ENCODE data around the gene SLC25A21.
"Not testable (repeated sequence)": the region's sequence is repeated elsewhere in the genome, so short reads cannot be mapped to it uniquely, and the experiment has no call there.

Gene SLC25A21

GRCh38 chr14:37172024-37172869 lies at the start of gene SLC25A21:
TSS of gene SLC25A21 (minus strand) at chr14:37172606.
- no peak for DNase-seq

DNA sequence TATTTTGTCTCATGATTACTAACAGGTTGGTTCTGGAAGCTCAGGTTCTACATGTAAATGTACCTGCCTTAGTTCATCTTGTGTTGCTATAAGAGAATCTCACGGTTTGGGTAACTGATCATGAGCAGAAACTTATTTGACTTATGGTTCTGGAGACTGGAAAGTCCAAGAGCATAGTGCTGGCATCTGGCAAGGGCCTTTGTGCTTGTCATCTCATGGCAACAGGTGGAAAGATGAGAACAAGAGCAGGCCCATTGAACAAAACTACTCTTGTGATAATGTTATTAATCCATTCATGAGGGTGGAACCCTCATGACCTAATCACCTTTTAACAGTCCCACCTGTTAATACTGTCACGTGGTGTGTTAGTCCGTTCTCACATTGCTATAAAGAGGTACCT lies 48.7 kb upstream of the SLC25A21 start:
- no peak for DNase-seq

- no peak for DNase-seq
These were observed 42.9 kb upstream of the SLC25A21 start for GRCh38 chr14:37215345-37215744.

- DNase-seq: no peak
These were observed 40.6 kb upstream of the SLC25A21 start for GRCh38 chr14:37213016-37213415.

- no peak for DNase-seq
These were observed 38.0 kb upstream of the SLC25A21 start for GRCh38 chr14:37210448-37210847.

- not testable (repeated sequence) for DNase-seq
These were observed 37.2 kb upstream of the SLC25A21 start for GRCh38 chr14:37209617-37210016.

- DNase-seq: not testable (repeated sequence)
These were observed 33.5 kb upstream of the SLC25A21 start for GRCh38 chr14:37205623-37206605.

GRCh38 chr14:37203423-37203822 lies 31.0 kb upstream of the SLC25A21 start:
- no peak for DNase-seq

DNA sequence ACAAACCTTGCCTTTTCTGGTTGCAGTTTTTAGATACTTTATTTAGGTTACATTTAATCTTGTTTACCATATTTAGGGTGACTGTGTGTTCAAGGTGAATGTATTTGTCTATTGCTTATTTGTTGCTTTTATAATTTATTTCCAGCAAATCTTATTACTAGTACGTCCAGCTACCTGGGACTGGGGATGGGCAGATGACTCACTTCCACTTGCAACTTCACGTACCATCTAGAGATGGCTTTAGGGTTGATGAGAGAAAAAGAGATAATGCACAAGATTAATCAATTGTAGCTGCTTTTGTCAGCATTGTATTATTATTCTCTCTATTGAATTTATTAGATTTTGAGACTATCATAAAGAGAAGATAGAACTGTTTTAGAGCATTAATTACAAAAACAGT lies 30.4 kb upstream of the SLC25A21 start:
- no peak for DNase-seq

GRCh38 chr14:37202265-37202664 lies 29.9 kb upstream of the SLC25A21 start:
- DNase-seq: no peak

GRCh38 chr14:37201724-37202123 lies 29.3 kb upstream of the SLC25A21 start:
- DNase-seq: no peak

DNA sequence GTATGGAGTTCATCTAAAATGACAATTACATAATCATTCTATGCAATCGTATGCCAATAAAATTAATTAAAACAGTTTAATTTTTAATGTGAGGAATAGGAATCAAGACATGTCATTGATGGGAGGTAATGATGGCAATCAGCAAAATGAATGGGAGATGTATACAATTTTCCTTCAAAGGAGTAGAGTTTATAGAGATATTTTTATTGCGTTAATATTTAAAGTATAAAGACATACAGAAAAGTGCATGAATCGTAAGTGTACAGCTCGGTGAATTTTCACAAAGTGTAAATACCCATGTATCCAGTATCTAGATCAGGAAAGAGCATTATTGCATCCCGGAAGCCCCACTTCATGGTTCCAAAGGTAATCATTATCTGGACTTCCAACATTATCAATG lies 26.5 kb upstream of the SLC25A21 start:
- DNase-seq: no peak

- DNase-seq: no peak
These were observed 25.8 kb upstream of the SLC25A21 start for GRCh38 chr14:37198273-37198598.

- DNase-seq: no peak
These were observed 25.2 kb upstream of the SLC25A21 start, which contains the start of gene MIPOL1 for GRCh38 chr14:37197421-37198272. TSS of gene MIPOL1 (plus strand) at chr14:37197937. CDS start at chr14:37247889, 49,952 bp downstream.

DNA sequence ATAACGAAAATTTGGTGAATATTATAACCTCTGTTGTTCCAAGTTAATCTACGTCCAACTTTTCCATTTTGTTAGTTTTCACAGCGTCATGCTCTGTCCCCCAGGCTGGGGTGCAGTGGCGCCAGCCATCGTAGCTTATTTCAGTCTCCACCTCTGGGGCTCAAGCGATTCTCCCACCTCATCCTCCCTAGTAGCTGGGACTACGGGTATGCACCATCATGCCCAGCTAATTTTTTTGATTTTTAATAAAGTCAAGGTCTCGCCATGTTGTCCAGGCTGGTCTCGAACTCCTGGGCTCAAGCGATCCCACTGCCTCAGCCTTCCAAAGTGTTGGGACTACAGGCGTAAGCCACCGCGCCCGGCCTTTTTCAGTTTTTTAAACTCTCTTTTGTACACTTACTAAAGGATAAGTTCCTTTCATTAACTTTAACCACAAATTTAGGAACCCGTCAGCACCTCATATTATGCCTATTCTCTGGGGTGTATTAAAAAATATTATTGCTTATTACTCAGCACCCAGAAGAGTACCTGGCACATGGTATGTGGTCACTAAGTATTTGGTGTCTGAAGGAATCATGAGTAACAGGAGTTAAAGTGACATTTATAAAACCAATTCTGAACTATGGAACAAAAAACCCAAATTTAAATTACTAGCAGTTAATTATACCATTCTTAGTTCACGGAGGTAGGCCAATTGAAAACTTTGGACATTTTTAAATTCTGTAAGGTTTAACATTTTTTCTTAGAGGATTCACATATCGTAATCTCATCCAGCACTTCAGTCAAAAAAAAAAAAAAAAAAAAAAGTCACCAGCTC lies 24.4 kb upstream of the SLC25A21 start:
- no peak for DNase-seq

DNA sequence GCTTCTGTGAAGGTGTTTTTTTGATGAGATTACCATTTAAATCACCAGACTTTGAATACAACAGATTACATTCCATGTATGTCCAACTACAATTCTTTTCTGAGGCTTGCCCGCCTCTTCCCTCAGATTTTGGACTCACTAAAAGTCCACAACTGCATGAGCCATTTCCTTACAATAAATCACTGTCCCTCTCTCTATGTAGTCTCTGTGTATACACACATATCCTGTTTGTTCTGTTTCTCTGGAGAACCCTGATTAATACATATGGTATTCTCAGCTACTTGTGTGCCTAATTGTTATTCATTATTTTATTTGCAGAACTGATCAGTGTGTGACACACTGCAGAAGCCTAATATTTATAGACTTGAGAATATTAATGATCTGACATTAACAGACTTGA lies 22.9 kb upstream of the SLC25A21 start:
- no peak for DNase-seq

DNA sequence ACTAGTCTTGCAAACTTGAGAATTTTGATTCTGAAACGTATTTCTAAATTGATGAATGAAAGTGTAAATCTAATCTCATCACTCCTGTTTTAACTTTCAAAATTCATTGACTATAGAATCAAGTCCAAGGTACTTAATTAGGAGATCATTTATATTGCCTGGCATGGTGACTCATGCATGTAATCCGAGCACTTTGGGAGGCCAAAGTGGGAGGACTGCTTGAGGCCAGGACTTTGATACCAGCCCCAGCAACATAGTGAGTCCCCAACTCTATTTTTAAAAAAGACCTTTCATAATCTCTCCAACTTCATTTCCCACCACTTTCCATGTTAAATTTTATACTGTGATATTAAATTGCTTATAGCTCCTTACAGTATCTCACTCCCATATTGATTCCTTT lies 22.3 kb upstream of the SLC25A21 start:
- no peak for DNase-seq

DNA sequence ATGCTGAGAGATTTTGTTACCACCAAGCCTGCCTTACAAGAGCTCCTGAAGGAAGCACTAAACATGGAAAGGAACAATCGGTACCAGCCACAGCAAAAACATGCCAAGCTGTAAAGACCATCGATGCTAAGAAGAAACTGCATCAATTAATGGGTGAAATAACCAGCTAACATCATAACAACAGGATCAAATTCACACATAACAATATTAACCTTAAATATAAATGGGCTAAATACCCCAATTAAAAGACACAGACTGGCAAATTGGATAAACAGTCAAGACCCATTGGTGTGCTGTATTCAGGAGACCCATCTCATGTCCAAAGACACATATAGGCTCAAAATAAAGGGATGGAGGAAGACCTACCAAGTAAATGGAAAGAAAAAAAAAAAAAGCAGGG lies 17.3 kb upstream of the SLC25A21 start:
- DNase-seq: not testable (repeated sequence)

DNA sequence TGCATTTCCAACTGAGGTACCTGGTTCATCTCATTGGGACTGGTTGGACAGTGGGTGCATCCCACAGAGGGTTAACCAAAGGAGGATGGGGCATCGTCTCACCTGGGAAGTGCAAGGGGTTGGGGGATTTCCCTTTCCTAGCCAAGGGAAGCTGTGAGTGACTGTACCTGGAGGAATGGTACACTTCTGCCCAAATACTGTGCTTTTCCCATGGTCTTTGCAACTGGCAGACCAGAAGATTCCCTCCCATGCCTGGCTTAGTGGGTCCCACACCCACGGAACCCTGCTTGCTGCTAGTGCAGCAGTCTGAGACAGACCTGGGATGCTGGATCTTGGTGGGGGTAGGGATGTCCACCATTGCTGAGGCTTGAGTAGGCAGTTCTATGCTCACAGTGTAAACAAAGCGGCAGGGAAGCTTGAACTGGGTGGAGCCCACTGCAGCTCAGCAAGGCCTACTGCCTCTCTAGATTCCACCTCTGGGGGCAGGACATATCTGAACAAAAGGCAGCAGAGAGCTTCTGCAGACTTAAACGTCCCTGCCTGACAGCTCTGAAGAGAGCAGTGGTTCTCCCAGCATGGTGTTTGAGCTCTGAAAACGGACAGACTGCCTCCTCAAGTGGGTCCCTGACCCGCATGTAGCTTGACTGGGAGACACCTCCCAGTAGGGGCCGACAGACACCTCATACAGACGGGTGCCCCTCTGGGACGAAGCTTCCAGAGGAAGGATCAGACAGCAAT lies 15.6 kb upstream of the SLC25A21 start:
- not testable (repeated sequence) for DNase-seq

DNA sequence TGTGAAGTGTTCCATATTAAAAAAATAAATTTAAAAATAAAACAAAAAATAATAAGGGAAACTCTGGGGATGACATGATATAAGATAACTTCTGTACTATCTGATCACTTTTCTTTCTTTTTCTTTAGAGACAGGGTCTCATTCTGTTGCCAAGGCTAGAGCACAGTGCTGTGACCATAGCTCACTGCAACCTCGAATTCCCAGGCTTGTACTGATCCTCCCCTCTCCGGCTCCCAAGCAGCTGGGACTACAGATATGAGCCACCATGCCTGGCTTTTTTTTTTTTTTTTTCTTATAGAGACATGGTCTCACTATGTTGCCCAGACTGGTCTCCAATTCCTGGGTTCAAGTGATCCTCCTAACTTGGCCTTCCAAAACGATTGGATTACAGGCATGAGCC lies 14.9 kb upstream of the SLC25A21 start:
- no peak for DNase-seq

DNA sequence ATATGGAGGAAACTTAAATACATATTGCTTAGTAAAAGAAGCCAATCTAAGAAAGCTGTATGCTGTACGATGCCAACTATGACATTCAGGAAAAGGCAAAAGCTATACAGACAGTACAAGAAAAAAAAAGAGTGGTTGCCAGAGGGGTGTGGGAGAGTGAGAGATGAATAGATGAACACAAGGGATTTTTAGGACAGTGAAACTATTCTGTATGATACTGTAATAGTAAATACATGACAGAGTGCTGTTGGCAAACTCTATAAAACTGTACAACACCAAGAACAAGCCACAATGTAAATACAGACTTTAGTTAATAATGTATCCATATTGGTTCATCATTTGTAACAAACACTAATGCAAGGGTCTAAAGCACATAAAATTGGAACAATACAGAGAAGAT lies 14.5 kb upstream of the SLC25A21 start:
- DNase-seq: no peak

Data from activated T-cell treated with anti-CD3 and anti-CD28 coated beads for 4 hours (primary cell).